SK-N-SH (cell line): ENCODE data around the gene SLCO6A1. TPM values are rescaled to one million over a fixed set of nuclear protein-coding genes. Genes with fewer than 3 reads are reported as not detected.

ENCODE experiments used
- CTCF ChIA-PET: fragments of 300-600, 350-600 bp; formaldehyde crosslinking; extraction: SDS; loops from one replicate; lab custom pipeline; 2021; lab: Yijun Ruan, JAX
- POLR2A ChIA-PET: fragments of 350-600 bp; sonication (Branson Sonifier 250); formaldehyde crosslinking; extraction: SDS; loops from one replicate; lab custom pipeline; 2020; ENCODE audit warnings: antibody characterized with exemption, inconsistent platforms; lab: Yijun Ruan, JAX
- DNase-seq: peaks from one replicate; pipeline ENCODE4 v3.0.0; 2012
- H2AFZ ChIP-seq: fragments of 200-600 bp; sonication (generic); 2 replicates; pipeline ENCODE4 v1.8.1; 2016; ENCODE audit warnings: antibody characterized with exemption, mild to moderate bottlenecking, low read depth
- H3F3A ChIP-seq: fragments of 200-600 bp; sonication (generic); replicated peaks from 2 replicates; pipeline ENCODE3; 2016; ENCODE audit warnings: antibody characterized with exemption, mild to moderate bottlenecking; ENCODE audit not compliant: insufficient read depth
- H3K27ac ChIP-seq, 2 experiments: fragments of 200-500 bp in 1 of 2; fragments of 200-600 bp in 1 of 2; sonication (Bioruptor generic) in 1 of 2; sonication (generic), shearing (Covaris generic) in 1 of 2; 2 replicates each; pipeline versions ENCODE4 v1.5.1 to v1.6.1; 2014 to 2016; ENCODE audit warnings: low read depth in 2 of 2, inconsistent platforms in 1 of 2, low read length in 1 of 2, mild to moderate bottlenecking in 1 of 2, mixed read lengths in 1 of 2
- H3K27me3 ChIP-seq: fragments of 200-600 bp; sonication (generic), shearing (Covaris generic); 2 replicates; pipeline ENCODE4 v1.6.1; 2016; ENCODE audit warnings: mixed run types; ENCODE audit not compliant: insufficient read depth
- H3K36me3 ChIP-seq, 2 experiments: fragments of 200-500 bp in 1 of 2; fragments of 200-600 bp in 1 of 2; sonication (Bioruptor generic) in 1 of 2; sonication (generic) in 1 of 2; replicated peaks in 1 of 2; 2 replicates each; pipeline versions ENCODE3 to v1.5.1; 2014 to 2016; ENCODE audit warnings: low read length in 1 of 2, mild to moderate bottlenecking in 1 of 2; ENCODE audit not compliant: insufficient read depth in 2 of 2, control insufficient read depth in 1 of 2
- H3K4me1 ChIP-seq, 2 experiments: fragments of 200-500 bp in 1 of 2; fragments of 200-600 bp in 1 of 2; sonication (Bioruptor generic) in 1 of 2; sonication (generic), shearing (Covaris generic) in 1 of 2; 2 replicates each; pipeline versions ENCODE4 v1.5.1 to v1.6.1; 2014 to 2016; ENCODE audit warnings: low read depth in 1 of 2, low read length in 1 of 2, mixed run types in 1 of 2; ENCODE audit not compliant: insufficient read depth in 2 of 2, control insufficient read depth in 1 of 2
- H3K4me2 ChIP-seq: fragments of 200-600 bp; sonication (generic), shearing (Covaris generic); 2 replicates; pipeline ENCODE4 v1.6.1; 2017; ENCODE audit warnings: mixed run types
- H3K4me3 ChIP-seq, 2 experiments: fragments of 200-500 bp in 1 of 2; fragments of 200-600 bp in 1 of 2; sonication (Bioruptor generic) in 1 of 2; sonication (generic), shearing (Covaris generic) in 1 of 2; 2 replicates each; pipeline versions ENCODE4 v1.5.1 to v1.8.1; 2014 to 2016; ENCODE audit warnings: low read depth in 2 of 2, inconsistent platforms in 1 of 2, low read length in 1 of 2, mild to moderate bottlenecking in 1 of 2, mixed read lengths in 1 of 2, moderate library complexity in 1 of 2
- H3K79me2 ChIP-seq: fragments of 200-600 bp; sonication (generic); 2 replicates; pipeline ENCODE4 v1.8.1; 2017; ENCODE audit warnings: mild to moderate bottlenecking; ENCODE audit not compliant: insufficient read depth
- H3K9ac ChIP-seq: fragments of 200-600 bp; sonication (generic); 2 replicates; pipeline ENCODE4 v1.6.1; 2017; ENCODE audit warnings: mixed run types
- H3K9me2 ChIP-seq: fragments of 200-600 bp; sonication (generic); 2 replicates; pipeline ENCODE4 v1.6.1; 2017; ENCODE audit warnings: mixed run types
- H3K9me3 ChIP-seq: fragments of 200-600 bp; sonication (generic); 2 replicates; pipeline ENCODE4 v1.6.1; 2017; ENCODE audit warnings: mixed run types, mild to moderate bottlenecking, moderate library complexity
- H4K20me1 ChIP-seq: fragments of 200-600 bp; sonication (generic); 2 replicates; pipeline ENCODE4 v1.6.1; 2017; ENCODE audit warnings: mild to moderate bottlenecking, mixed run types; ENCODE audit not compliant: insufficient read depth
- CHD2 ChIP-seq: fragments of 150-350 bp; IDR thresholded peaks from 2 replicates; pipeline ENCODE4 v1.6.1; 2018; ENCODE audit warnings: low read length; ENCODE audit not compliant: partially characterized antibody
- ELF1 ChIP-seq: IDR thresholded peaks from 2 replicates; pipeline ENCODE4 v1.4.0; 2012
- EP300 ChIP-seq, 2 experiments: IDR thresholded peaks; 2 replicates each; pipeline versions ENCODE4 v1.4.0 to v1.6.1; 2012; ENCODE audit warnings: borderline replicate concordance in 1 of 2, low read depth in 1 of 2, low read length in 1 of 2
- EZH2phosphoT487 ChIP-seq: fragments of 200-600 bp; sonication (generic); IDR thresholded peaks from 2 replicates; pipeline ENCODE4 v1.6.1; 2017; ENCODE audit warnings: low read depth, mixed run types, mild to moderate bottlenecking, antibody characterized with exemption, moderate library complexity, borderline replicate concordance
- FOSL2 ChIP-seq: IDR thresholded peaks from 2 replicates; pipeline ENCODE4 v1.4.0; 2012; ENCODE audit warnings: low read depth, mild to moderate bottlenecking, moderate library complexity, borderline replicate concordance
- FOXJ3 ChIP-seq: sonication (generic); formaldehyde crosslinking; IDR thresholded peaks from 2 replicates; pipeline ENCODE4 v1.5.1; 2020; ENCODE audit warnings: mild to moderate bottlenecking, missing genetic modification reagents
- FOXM1 ChIP-seq: IDR thresholded peaks from 2 replicates; pipeline ENCODE4 v1.4.0; 2012; ENCODE audit warnings: low read depth, mild to moderate bottlenecking
- GABPA ChIP-seq: IDR thresholded peaks from 2 replicates; pipeline ENCODE4 v1.4.0; 2012; ENCODE audit warnings: low read depth, mild to moderate bottlenecking
- GATA2 ChIP-seq: sonication (generic); formaldehyde crosslinking; IDR thresholded peaks from 2 replicates; pipeline ENCODE4 v1.5.0; 2020; ENCODE audit warnings: mild to moderate bottlenecking, missing genetic modification reagents
- JUND ChIP-seq: IDR thresholded peaks from 2 replicates; pipeline ENCODE4 v1.4.0; 2012
- MEF2A ChIP-seq: IDR thresholded peaks from 2 replicates; pipeline ENCODE4 v1.4.0; 2012; ENCODE audit warnings: low read depth, borderline replicate concordance
- NRF1 ChIP-seq: IDR thresholded peaks from 2 replicates; pipeline ENCODE4 v1.6.1; 2012; ENCODE audit warnings: low read depth, mild to moderate bottlenecking, low read length
- PBX3 ChIP-seq: IDR thresholded peaks from 2 replicates; pipeline ENCODE4; 2012
- POLR2AphosphoS5 ChIP-seq: IDR thresholded peaks from 2 replicates; pipeline ENCODE4 v1.6.1; 2012; ENCODE audit warnings: low read depth, low read length
- RAD21 ChIP-seq: IDR thresholded peaks from 2 replicates; pipeline ENCODE4 v1.6.1; 2012; ENCODE audit warnings: mild to moderate bottlenecking, low read length
- RXRA ChIP-seq: IDR thresholded peaks from 2 replicates; pipeline ENCODE4 v1.4.0; 2012; ENCODE audit warnings: low read depth, mild to moderate bottlenecking, borderline replicate concordance
- TAF1 ChIP-seq: IDR thresholded peaks from 2 replicates; pipeline ENCODE4 v1.6.1; 2012; ENCODE audit warnings: low read depth, mild to moderate bottlenecking, low read length, moderate library complexity, borderline replicate concordance
- TCF12 ChIP-seq: IDR thresholded peaks from 2 replicates; pipeline ENCODE4 v1.4.0; 2012
- TEAD4 ChIP-seq: IDR thresholded peaks from 2 replicates; pipeline ENCODE4 v1.4.0; 2012; ENCODE audit warnings: mild to moderate bottlenecking, borderline replicate concordance; ENCODE audit not compliant: insufficient read depth
- YY1 ChIP-seq: IDR thresholded peaks from 2 replicates; pipeline ENCODE4 v1.4.0; 2012; ENCODE audit warnings: low read depth, mild to moderate bottlenecking
- WGBS: methylation state at CpG from one replicate; pipeline ENCODE4 v1.1.6; 2017; ENCODE audit warnings: low lambda C conversion rate; 5-methylcytosine and 5-hydroxymethylcytosine counted together
- polyA plus RNA-seq, 3 experiments: library from polyadenylated mRNA; depleted of rRNA; stranded (reverse); fragments of >200 nt; gene quantifications; 2 replicates each; pipeline ENCODE4 v1.2.3, GENCODE V29; 2012
- TF ChIP-seq, protein P1 (sequence below): fragments of 200-600 bp; sonication (generic); IDR thresholded peaks from 2 replicates; pipeline ENCODE4 v1.6.1; 2017; ENCODE audit warnings: antibody characterized with exemption, mild to moderate bottlenecking, moderate library complexity
- TF ChIP-seq, protein P2 (sequence below): IDR thresholded peaks from 2 replicates; pipeline ENCODE4 v1.4.0; 2012; ENCODE audit warnings: low read depth, borderline replicate concordance

The SLCO6A1 gene
- polyA plus RNA-seq, 1 of the 3 experiments (the other 2 are of a cell fraction) = not detected

GRCh38 chr5:102388235-102388634 lies 110.6 kb downstream of the SLCO6A1 start (continued):
- TF ChIP-seq, protein P1, sequence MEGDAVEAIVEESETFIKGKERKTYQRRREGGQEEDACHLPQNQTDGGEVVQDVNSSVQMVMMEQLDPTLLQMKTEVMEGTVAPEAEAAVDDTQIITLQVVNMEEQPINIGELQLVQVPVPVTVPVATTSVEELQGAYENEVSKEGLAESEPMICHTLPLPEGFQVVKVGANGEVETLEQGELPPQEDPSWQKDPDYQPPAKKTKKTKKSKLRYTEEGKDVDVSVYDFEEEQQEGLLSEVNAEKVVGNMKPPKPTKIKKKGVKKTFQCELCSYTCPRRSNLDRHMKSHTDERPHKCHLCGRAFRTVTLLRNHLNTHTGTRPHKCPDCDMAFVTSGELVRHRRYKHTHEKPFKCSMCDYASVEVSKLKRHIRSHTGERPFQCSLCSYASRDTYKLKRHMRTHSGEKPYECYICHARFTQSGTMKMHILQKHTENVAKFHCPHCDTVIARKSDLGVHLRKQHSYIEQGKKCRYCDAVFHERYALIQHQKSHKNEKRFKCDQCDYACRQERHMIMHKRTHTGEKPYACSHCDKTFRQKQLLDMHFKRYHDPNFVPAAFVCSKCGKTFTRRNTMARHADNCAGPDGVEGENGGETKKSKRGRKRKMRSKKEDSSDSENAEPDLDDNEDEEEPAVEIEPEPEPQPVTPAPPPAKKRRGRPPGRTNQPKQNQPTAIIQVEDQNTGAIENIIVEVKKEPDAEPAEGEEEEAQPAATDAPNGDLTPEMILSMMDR = no peak
- TF ChIP-seq FOSL2 (no peak), RAD21 (no peak), TCF12 (no peak), ELF1 (no peak), PBX3 (no peak), RXRA (no peak), GATA2 (no peak), MEF2A (no peak), EZH2phosphoT487 (no peak), EP300 (IDR thresholded peaks at IDR 0.05; ENCODE audit: borderline replicate concordance in 1 of 2, low read depth in 1 of 2, low read length in 1 of 2) (no peak), CHD2 (no peak), JUND (no peak), FOXM1 (no peak), GABPA (no peak), YY1 (no peak)
- TF ChIP-seq, protein P2, sequence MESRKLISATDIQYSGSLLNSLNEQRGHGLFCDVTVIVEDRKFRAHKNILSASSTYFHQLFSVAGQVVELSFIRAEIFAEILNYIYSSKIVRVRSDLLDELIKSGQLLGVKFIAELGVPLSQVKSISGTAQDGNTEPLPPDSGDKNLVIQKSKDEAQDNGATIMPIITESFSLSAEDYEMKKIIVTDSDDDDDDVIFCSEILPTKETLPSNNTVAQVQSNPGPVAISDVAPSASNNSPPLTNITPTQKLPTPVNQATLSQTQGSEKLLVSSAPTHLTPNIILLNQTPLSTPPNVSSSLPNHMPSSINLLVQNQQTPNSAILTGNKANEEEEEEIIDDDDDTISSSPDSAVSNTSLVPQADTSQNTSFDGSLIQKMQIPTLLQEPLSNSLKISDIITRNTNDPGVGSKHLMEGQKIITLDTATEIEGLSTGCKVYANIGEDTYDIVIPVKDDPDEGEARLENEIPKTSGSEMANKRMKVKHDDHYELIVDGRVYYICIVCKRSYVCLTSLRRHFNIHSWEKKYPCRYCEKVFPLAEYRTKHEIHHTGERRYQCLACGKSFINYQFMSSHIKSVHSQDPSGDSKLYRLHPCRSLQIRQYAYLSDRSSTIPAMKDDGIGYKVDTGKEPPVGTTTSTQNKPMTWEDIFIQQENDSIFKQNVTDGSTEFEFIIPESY = no peak

DNA sequence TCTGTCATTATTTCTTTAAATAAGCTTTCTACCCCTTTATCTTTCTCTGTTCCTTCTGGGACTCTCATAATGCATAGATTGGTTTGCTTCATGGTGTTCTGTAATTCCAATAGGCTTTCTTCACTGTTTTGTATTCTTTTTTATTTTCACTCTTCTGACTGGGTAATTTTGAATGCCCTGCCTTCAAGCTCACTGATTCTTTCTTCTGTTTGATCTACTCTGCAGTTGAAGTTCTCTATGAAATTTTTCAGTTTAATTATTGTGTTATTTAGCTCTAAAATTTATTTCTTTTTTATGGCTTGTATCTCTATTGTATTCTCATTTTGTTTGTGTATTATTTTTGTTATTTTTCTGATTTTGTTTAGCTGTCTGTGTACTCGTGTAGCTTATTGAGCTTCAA lies 113.4 kb downstream of the SLCO6A1 start:
- Histone ChIP-seq H4K20me1 (no peaks in the 10 kb centered on the region), H3K79me2 (no peaks in the 10 kb centered on the region), H3F3A (no peaks in the 10 kb centered on the region), H3K9ac (no peak overlapping the region), H3K4me3 (no peak overlapping the region), H3K36me3 (no peaks in the 10 kb centered on the region), H3K9me3 (no peaks in the 10 kb centered on the region), H2AFZ (no peak overlapping the region), H3K27ac (no peak overlapping the region), H3K27me3 (no peaks in the 10 kb centered on the region), H3K9me2 (no peaks in the 10 kb centered on the region), H3K4me1 (no peaks in the 10 kb centered on the region), H3K4me2 (no peak overlapping the region)
- POLR2A ChIA-PET = no interaction called here
- 17% methylated on average over 1 of the region's 1 CpG for WGBS
- no peak for DNase-seq
- CTCF ChIA-PET = no interaction called here
- TF ChIP-seq GATA2 (no peak), TAF1 (no peak), MEF2A (no peak), JUND (no peak), RXRA (no peak), RAD21 (no peak), EP300 (IDR thresholded peaks at IDR 0.05; ENCODE audit: borderline replicate concordance in 1 of 2, low read depth in 1 of 2, low read length in 1 of 2) (no peak), POLR2AphosphoS5 (no peak), FOXJ3 (CRISPR knock-in tag) (no peak), ELF1 (no peak), NRF1 (no peak), TEAD4 (no peak)
- TF ChIP-seq, protein P1 = no peak
- TF ChIP-seq, protein P2 = no peak
